NCI-H748 treated with DMSO at 0.1 percent for 48 hours (cell line): ENCODE measurements around the gene STARD3.

ENCODE experiments used
- DNase-seq: peaks from one replicate; lab custom pipeline; 2025; lab: John Stamatoyannopoulos, UW

The STARD3 gene

GRCh38 chr17:39604911-39605491, 31.9 kb upstream of the STARD3 start:
- no peak for DNase-seq

GRCh38 chr17:39605492-39606433, 31.2 kb upstream of the STARD3 start:
- DNase-seq = no peak

- DNase-seq = no peak
Measured at GRCh38 chr17:39606434-39607056, 30.4 kb upstream of the STARD3 start.

GRCh38 chr17:39607057-39607850, 29.7 kb upstream of the STARD3 start:
- no peak for DNase-seq

- DNase-seq = no peak
Measured at GRCh38 chr17:39607851-39608130, 29.2 kb upstream of the STARD3 start, which contains the start of gene NEUROD2. TSS of gene NEUROD2 (minus strand) at chr17:39607920. CDS start at chr17:39606599, 1,321 bp downstream.

- no peak for DNase-seq
Measured at GRCh38 chr17:39608142-39608981, 28.6 kb upstream of the STARD3 start.

- DNase-seq = no peak
Measured at GRCh38 chr17:39609416-39610025, 27.4 kb upstream of the STARD3 start.

- no peak for DNase-seq
Measured at GRCh38 chr17:39611401-39612112, 25.4 kb upstream of the STARD3 start.

- DNase-seq = no peak
Measured at GRCh38 chr17:39612291-39612894, 24.6 kb upstream of the STARD3 start.

- DNase-seq = no peak
Measured at GRCh38 chr17:39612935-39613464, 23.9 kb upstream of the STARD3 start.

GRCh38 chr17:39614545-39615157, 22.3 kb upstream of the STARD3 start:
- DNase-seq = no peak

GRCh38 chr17:39615434-39615833, 21.5 kb upstream of the STARD3 start:
- DNase-seq = no peak

GRCh38 chr17:39617100-39617445, 19.9 kb upstream of the STARD3 start:
- no peak for DNase-seq

GRCh38 chr17:39617446-39618245, 19.3 kb upstream of the STARD3 start:
- peak; percentile 39 for DNase-seq

GRCh38 chr17:39618246-39618913, 18.6 kb upstream of the STARD3 start:
- DNase-seq = no peak

GRCh38 chr17:39618956-39619785, 17.8 kb upstream of the STARD3 start:
- DNase-seq = no peak

- no peak for DNase-seq
Measured at GRCh38 chr17:39619786-39620101, 17.2 kb upstream of the STARD3 start.
